C4-2B (cell line): ENCODE data around the gene BCKDK.

Source experiments
- ZFX ChIP-seq: fragments of 450-650 bp; IDR thresholded peaks from 2 replicates; pipeline ENCODE4 v1.6.1; 2017
- TF ChIP-seq, protein P1 (sequence below): fragments of 450-650 bp; conservative IDR thresholded peaks from 2 replicates; pipeline ENCODE4 v1.5.1; 2017; ENCODE audit warnings: mild to moderate bottlenecking

DNA sequence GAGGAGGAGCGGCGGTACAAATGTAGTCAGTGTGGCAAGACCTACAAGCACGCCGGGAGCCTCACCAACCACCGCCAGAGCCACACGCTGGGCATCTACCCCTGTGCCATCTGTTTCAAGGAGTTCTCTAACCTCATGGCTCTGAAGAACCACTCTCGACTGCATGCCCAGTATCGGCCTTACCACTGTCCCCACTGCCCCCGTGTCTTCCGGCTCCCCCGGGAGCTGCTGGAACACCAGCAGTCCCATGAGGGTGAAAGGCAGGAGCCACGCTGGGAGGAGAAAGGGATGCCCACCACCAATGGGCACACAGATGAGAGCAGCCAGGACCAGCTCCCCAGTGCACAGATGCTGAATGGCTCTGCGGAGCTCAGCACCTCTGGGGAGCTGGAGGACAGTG is 31.2 kb upstream of the BCKDK start:
- TF ChIP-seq, protein P1, sequence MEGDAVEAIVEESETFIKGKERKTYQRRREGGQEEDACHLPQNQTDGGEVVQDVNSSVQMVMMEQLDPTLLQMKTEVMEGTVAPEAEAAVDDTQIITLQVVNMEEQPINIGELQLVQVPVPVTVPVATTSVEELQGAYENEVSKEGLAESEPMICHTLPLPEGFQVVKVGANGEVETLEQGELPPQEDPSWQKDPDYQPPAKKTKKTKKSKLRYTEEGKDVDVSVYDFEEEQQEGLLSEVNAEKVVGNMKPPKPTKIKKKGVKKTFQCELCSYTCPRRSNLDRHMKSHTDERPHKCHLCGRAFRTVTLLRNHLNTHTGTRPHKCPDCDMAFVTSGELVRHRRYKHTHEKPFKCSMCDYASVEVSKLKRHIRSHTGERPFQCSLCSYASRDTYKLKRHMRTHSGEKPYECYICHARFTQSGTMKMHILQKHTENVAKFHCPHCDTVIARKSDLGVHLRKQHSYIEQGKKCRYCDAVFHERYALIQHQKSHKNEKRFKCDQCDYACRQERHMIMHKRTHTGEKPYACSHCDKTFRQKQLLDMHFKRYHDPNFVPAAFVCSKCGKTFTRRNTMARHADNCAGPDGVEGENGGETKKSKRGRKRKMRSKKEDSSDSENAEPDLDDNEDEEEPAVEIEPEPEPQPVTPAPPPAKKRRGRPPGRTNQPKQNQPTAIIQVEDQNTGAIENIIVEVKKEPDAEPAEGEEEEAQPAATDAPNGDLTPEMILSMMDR, result no peak
- TF ChIP-seq ZFX, result no peak
